HEK293 (cell line): ENCODE measurements around the gene KCNK2.

ENCODE experiments used
- CTCF ChIA-PET: fragments of 350-600 bp; formaldehyde crosslinking; extraction: SDS; loops from one replicate; lab custom pipeline; 2021; ENCODE audit warnings: antibody characterized with exemption; lab: Yijun Ruan, JAX
- POLR2A ChIA-PET: fragments of 300-600 bp; formaldehyde crosslinking; extraction: SDS; loops from one replicate; lab custom pipeline; 2020; ENCODE audit warnings: antibody characterized with exemption, inconsistent platforms; lab: Yijun Ruan, JAX
- H3K27ac ChIP-seq: fragments of 200-500 bp; sonication (Bioruptor generic); 2 replicates; pipeline ENCODE4 v1.5.1; 2014; ENCODE audit warnings: low read depth, low read length, control low read depth, inconsistent platforms; ENCODE audit errors: extremely low read depth
- H3K36me3 ChIP-seq, 2 experiments: fragments of 200-500 bp in 1 of 2; sonication (Bioruptor generic) in 1 of 2; 1 replicate in 1 of 2; 2 replicates in 1 of 2; pipeline ENCODE4 v1.5.1; 2014 to 2017; ENCODE audit warnings: inconsistent platforms in 2 of 2, low read length in 2 of 2; ENCODE audit not compliant: control insufficient read depth in 2 of 2, insufficient read depth in 1 of 2
- H3K4me1 ChIP-seq: fragments of 200-500 bp; sonication (Bioruptor generic); 2 replicates; pipeline ENCODE4 v1.5.1; 2014; ENCODE audit warnings: mild to moderate bottlenecking, low read length, inconsistent platforms; ENCODE audit not compliant: control insufficient read depth, insufficient read depth
- H3K4me3 ChIP-seq: 2 replicates; pipeline ENCODE4 v1.5.1; 2011; ENCODE audit warnings: low read depth, mild to moderate bottlenecking, control low read depth, low read length, moderate library complexity
- H3K9me3 ChIP-seq: fragments of 200-500 bp; sonication (Bioruptor generic); 2 replicates; pipeline ENCODE4 v1.5.1; 2014; ENCODE audit warnings: low read depth, low read length, inconsistent platforms; ENCODE audit not compliant: control insufficient read depth, insufficient read depth
- OSR2 ChIP-seq: fragments of 450-650 bp; formaldehyde crosslinking; IDR thresholded peaks from 2 replicates; pipeline ENCODE4 v1.5.1; 2016; ENCODE audit warnings: missing biosample characterization, missing genetic modification characterization
- PRDM4 ChIP-seq: fragments of 450-650 bp; formaldehyde crosslinking; IDR thresholded peaks from 2 replicates; pipeline ENCODE4 v1.5.1; 2017; ENCODE audit warnings: missing biosample characterization, missing genetic modification characterization
- ZBTB17 ChIP-seq: fragments of 450-650 bp; formaldehyde crosslinking; IDR thresholded peaks from 2 replicates; pipeline ENCODE4 v1.5.1; 2016; ENCODE audit warnings: missing biosample characterization, missing genetic modification characterization
- ZBTB8A ChIP-seq: fragments of 450-650 bp; formaldehyde crosslinking; IDR thresholded peaks from 2 replicates; pipeline ENCODE4 v1.5.1; 2016; ENCODE audit warnings: missing biosample characterization, missing genetic modification characterization
- ZFHX2 ChIP-seq: fragments of 450-650 bp; formaldehyde crosslinking; conservative IDR thresholded peaks from 2 replicates; pipeline ENCODE4 v1.5.1; 2016; ENCODE audit warnings: missing biosample characterization, missing genetic modification characterization
- ZIC2 ChIP-seq: fragments of 450-650 bp; formaldehyde crosslinking; IDR thresholded peaks from 2 replicates; pipeline ENCODE4 v1.5.1; 2016; ENCODE audit warnings: missing biosample characterization, missing genetic modification characterization
- ZNF140 ChIP-seq: fragments of 450-650 bp; formaldehyde crosslinking; IDR thresholded peaks from 2 replicates; pipeline ENCODE4 v1.5.1; 2016; ENCODE audit warnings: missing biosample characterization, missing genetic modification characterization
- ZNF169 ChIP-seq: fragments of 450-650 bp; formaldehyde crosslinking; IDR thresholded peaks from 2 replicates; pipeline ENCODE4 v1.5.1; 2016; ENCODE audit warnings: missing biosample characterization, missing genetic modification characterization
- ZNF302 ChIP-seq: fragments of 450-650 bp; formaldehyde crosslinking; IDR thresholded peaks from 2 replicates; pipeline ENCODE4 v1.5.1; 2016; ENCODE audit warnings: missing biosample characterization, missing genetic modification characterization, low read depth
- ZNF37A ChIP-seq: fragments of 450-650 bp; IDR thresholded peaks from 2 replicates; pipeline ENCODE4 v1.5.1; 2018; ENCODE audit warnings: missing biosample characterization, missing genetic modification characterization
- ZNF398 ChIP-seq: fragments of 450-650 bp; formaldehyde crosslinking; IDR thresholded peaks from 2 replicates; pipeline ENCODE4 v1.5.1; 2017; ENCODE audit warnings: missing biosample characterization, missing genetic modification characterization
- ZNF433 ChIP-seq: fragments of 450-650 bp; formaldehyde crosslinking; IDR thresholded peaks from 2 replicates; pipeline ENCODE4 v1.5.1; 2016; ENCODE audit warnings: missing biosample characterization, missing genetic modification characterization, low read depth
- ZNF449 ChIP-seq: fragments of 450-650 bp; formaldehyde crosslinking; IDR thresholded peaks from 2 replicates; pipeline ENCODE4 v1.5.1; 2017; ENCODE audit warnings: missing biosample characterization, mild to moderate bottlenecking, missing genetic modification characterization, moderate library complexity
- ZNF514 ChIP-seq: fragments of 450-650 bp; formaldehyde crosslinking; IDR thresholded peaks from 2 replicates; pipeline ENCODE4 v1.5.1; 2016; ENCODE audit warnings: missing biosample characterization, missing genetic modification characterization
- ZNF521 ChIP-seq: fragments of 450-650 bp; formaldehyde crosslinking; IDR thresholded peaks from 2 replicates; pipeline ENCODE4 v1.5.1; 2017; ENCODE audit warnings: missing biosample characterization, mild to moderate bottlenecking, missing genetic modification characterization
- ZNF560 ChIP-seq: fragments of 450-650 bp; formaldehyde crosslinking; IDR thresholded peaks from 2 replicates; pipeline ENCODE4 v1.5.1; 2017; ENCODE audit warnings: missing biosample characterization, missing genetic modification characterization, borderline replicate concordance
- ZNF580 ChIP-seq: fragments of 450-650 bp; formaldehyde crosslinking; IDR thresholded peaks from 2 replicates; pipeline ENCODE4 v1.5.1; 2016; ENCODE audit warnings: missing biosample characterization, missing genetic modification characterization
- ZNF645 ChIP-seq: fragments of 450-650 bp; formaldehyde crosslinking; IDR thresholded peaks from 2 replicates; pipeline ENCODE4; 2016; ENCODE audit warnings: missing biosample characterization, missing genetic modification characterization
- ZNF670 ChIP-seq: fragments of 450-650 bp; formaldehyde crosslinking; IDR thresholded peaks from 2 replicates; pipeline ENCODE4 v1.5.1; 2016; ENCODE audit warnings: missing biosample characterization, missing genetic modification characterization, low read depth
- ZNF704 ChIP-seq: fragments of 450-650 bp; formaldehyde crosslinking; IDR thresholded peaks from 2 replicates; pipeline ENCODE4 v1.5.1; 2016; ENCODE audit warnings: missing biosample characterization, missing genetic modification characterization
- ZNF768 ChIP-seq: fragments of 450-650 bp; formaldehyde crosslinking; IDR thresholded peaks from 2 replicates; pipeline ENCODE4 v1.5.1; 2018; ENCODE audit warnings: missing biosample characterization, mild to moderate bottlenecking, missing genetic modification characterization
- ZNF791 ChIP-seq: fragments of 450-650 bp; formaldehyde crosslinking; IDR thresholded peaks from 2 replicates; pipeline ENCODE4 v1.5.1; 2016; ENCODE audit warnings: missing biosample characterization, missing genetic modification characterization

Gene KCNK2

GRCh38 chr1:215137985-215138384 lies 55.4 kb downstream of the KCNK2 start (continued):
- TF ChIP-seq ZIC2 (tag by site-specific recombination) (no peak), ZBTB8A (tag by site-specific recombination) (no peak), ZNF433 (tag by site-specific recombination) (no peak)
- TF ChIP-seq, all 188 proteins: peak for 0

- no peaks in the 10 kb centered on the region for H3K4me1 ChIP-seq
- TF ChIP-seq OSR2 = no peak
- TF ChIP-seq ZNF704 (tag by site-specific recombination) = no peak
- no peak for TF ChIP-seq ZNF560 (tag by site-specific recombination)
- no peak for TF ChIP-seq ZNF791 (tag by site-specific recombination)
- TF ChIP-seq ZNF645 (tag by site-specific recombination) = no peak
- no peak for TF ChIP-seq ZNF670 (tag by site-specific recombination)
- TF ChIP-seq ZNF37A (tag by site-specific recombination) = no peak
- TF ChIP-seq ZNF768 = no peak
- TF ChIP-seq ZNF580 (tag by site-specific recombination) = no peak
- no peak for TF ChIP-seq ZNF302 (tag by site-specific recombination)
- no peak for TF ChIP-seq ZNF521
- no peak for TF ChIP-seq ZNF140
- TF ChIP-seq ZBTB17 (tag by site-specific recombination) = no peak
- TF ChIP-seq ZNF398 (tag by site-specific recombination) = no peak
- no peak for TF ChIP-seq PRDM4
- no peak for TF ChIP-seq ZNF514
- no peak for TF ChIP-seq ZNF449 (tag by site-specific recombination)
- no peak for TF ChIP-seq ZNF169 (tag by site-specific recombination)
- no peak for TF ChIP-seq ZFHX2 (tag by site-specific recombination)
- no peaks in the 10 kb centered on the region for H3K9me3 ChIP-seq
- H3K36me3 ChIP-seq = no peaks in the 10 kb centered on the region
- no peak overlapping the region for H3K27ac ChIP-seq
- CTCF ChIA-PET = no interaction called here
- no peak overlapping the region for H3K4me3 ChIP-seq
- POLR2A ChIA-PET = no interaction called here
Measured at GRCh38 chr1:215140135-215140534, 57.6 kb downstream of the KCNK2 start.
